Stimulated activated CD8-positive, alpha-beta memory T cell treated with anti-CD3 and anti-CD28 coated beads, Interleukin-2, amount 100 ng/mL, for 48 hours (primary cell): ENCODE data around the gene PKP2.
"Not testable (repeated sequence)": the region's sequence is repeated elsewhere in the genome, so short reads cannot be mapped to it uniquely, and the experiment has no call there.

Experiments
- DNase-seq, 2 donors: peaks; one replicate each; pipeline ENCODE4 v3.0.0-alpha.2; 2020; ENCODE audit warnings: low read depth in 2 of 2

Gene PKP2

DNA sequence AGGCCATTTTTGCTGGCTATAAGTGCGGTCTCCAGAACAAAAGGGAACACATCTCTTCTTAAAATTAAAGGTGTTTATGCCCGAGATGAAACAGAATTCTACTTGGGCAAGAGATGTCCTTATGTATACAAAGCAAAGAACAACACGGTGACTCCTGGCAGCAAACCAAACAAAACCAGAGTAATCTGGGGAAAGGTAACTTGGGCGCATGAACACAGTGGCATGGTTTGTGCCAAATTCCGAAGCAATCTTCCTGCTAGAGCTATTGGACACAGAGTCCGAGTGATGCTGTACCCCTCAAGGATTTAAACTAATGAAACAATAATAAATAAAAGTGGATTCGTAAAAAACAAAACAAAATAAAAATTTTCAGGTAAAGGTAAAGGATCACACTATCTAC lies 33.4 kb downstream of the PKP2 start:
- DNase-seq, result no peak

DNA sequence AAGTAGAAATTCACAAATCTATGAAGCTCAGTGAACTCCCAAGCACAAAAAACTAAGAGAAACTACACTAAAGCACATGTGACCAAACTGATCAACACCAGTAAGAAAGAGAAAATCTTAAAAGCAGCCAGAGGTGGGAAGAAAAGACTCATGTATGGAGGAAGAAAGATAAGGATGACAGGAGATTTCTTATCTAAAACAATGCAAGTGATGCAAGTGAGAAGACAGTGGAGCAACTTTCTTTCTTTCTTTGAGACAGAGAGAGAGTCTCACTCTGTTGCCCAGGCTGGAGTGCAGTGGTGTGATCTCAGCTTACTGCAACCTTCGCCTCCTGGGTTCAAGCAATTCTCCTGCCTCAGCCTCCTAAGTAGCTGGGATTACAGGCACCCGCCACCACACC lies 34.9 kb downstream of the PKP2 start:
- DNase-seq, result not testable (repeated sequence)

DNA sequence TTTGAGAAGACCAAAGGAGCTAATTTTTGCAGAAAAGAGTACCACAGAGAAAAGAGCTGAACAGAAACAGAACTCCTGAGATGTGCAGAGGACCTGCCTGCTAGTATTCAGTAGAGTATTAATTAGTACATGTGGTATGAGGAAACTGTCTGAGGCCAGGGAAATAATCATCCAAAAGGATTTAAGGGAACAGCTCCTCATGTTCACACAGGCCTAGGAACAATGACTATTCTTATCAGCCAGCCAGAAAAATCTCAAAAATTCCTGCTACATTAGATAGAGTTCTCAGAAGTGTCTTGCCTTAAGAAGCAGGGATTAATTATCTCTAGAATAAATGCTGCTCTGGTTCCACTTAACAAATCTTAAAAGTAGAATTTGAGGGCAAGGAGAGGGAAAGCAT lies 36.4 kb downstream of the PKP2 start:
- no peak for DNase-seq

DNA sequence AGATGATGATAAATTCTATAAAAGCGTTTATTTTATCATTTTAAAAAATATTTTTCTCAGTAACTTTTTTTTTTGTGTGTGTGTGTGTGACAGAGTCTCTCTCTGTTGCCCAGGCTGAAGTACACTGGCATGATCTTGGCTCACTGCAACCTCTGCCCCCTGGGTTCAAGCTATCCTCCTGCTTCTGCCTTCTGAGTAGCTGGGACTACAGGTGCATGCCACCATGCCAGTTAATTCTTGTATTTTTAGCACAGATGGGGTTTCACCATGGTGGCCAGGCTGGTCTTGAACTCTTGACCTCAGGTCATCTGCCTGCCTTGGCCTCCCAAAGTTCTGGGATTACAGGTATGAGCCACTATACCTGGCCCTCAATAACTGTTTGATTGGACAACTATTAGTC lies 37.2 kb downstream of the PKP2 start:
- DNase-seq, result no peak

GRCh38 chr12:32854716-32855115 lies 41.9 kb downstream of the PKP2 start:
- DNase-seq, result no peak

DNA sequence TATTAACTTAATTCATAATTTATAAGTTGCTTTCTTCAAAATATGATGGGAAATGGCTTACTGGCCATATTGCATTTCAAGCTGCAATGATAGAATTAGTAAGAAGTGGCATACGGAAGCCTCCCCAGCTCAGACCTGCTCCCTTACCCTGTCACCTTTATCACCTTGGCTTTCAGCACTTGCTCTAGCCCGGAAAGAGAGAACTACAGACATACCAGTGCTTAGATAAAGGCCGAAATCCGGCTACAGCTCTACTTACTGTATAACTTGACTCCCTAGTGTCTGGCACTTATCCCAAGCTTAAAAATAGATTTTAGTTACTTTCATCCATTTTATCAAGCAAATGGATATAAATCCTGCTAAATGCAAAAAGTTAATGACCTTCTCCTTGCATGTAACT lies 42.5 kb downstream of the PKP2 start:
- no peak for DNase-seq

DNA sequence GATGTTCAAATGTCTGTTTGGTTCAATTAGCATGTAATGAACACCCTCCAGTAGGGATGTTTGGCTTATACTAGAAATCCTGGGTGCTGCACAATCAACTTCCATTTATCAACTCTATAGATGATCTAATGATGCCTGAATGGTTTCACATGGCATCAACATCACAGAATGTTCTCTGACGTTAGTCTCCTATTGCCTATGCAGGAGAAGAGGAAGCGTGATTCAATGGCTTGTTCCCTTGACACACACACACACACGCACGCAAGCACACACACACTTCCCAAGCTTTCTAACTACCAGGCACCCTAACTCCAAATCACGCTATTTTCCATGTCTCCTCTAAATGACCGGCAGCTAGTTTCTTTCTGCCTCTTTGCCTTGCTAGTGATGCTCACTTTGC lies 49.3 kb downstream of the PKP2 start:
- DNase-seq, result no peak

- no peak for DNase-seq
These were observed 50.5 kb downstream of the PKP2 start for GRCh38 chr12:32846053-32846452.

- DNase-seq, result no peak
These were observed 53.0 kb downstream of the PKP2 start for GRCh38 chr12:32843528-32844095.

DNA sequence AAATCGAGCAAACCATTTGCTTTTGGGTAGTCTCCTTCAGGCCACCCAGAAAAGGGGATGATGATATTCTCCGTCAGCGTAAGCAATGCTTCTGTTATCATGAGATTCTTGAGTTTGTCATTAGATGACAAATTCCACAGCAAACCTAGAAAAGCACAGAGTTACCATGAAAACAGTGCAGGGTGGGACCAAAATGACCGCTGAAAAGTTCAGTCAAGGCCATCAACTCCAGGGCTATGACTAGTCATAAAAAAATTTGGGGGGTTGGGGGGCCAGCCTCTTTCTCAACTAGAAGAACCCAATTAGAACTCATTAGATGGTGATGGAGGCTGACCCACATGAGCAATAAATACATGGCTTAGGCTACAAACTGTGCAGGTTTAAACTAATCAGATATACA lies 55.5 kb downstream of the PKP2 start:
- no peak for DNase-seq

GRCh38 chr12:32839828-32840227 lies 56.7 kb downstream of the PKP2 start:
- no peak for DNase-seq

DNA sequence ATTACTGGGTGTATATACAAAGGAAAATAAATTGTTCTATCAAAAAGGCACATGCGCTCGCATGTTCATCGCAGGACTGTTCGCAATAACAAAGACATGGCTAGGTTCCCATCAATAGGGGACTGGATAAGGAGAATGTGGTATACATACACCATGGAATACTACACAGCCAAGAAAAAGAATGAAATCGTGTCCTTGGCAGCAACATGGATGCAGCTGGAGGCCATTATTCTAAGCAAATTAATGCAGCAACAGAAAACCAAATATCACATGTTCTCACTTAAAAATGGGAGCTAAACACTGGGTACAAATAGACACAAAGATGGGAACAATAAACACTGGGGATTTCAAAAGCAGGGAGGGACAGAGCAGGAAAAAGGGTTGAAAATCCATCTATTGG lies 58.6 kb downstream of the PKP2 start:
- DNase-seq, result no peak

DNA sequence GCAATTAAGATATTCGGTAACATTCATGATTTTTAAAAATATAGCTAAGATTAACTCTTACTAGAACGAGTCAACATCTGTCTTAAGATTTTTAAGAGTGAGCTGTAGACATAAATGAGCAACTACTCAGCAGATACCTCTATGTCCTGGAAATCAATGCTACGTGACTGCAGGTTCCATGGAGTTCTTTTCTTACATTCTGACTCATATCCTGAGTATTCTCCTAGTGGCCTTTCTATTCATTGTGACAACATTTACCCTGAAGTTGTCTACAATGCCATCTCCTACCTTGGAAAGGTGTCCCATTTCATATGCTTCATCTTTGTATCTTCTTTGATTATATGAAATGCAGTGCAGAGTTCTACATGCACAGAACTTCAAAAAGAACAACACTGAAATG lies 59.9 kb downstream of the PKP2 start:
- DNase-seq, result no peak

GRCh38 chr12:32834122-32834521 lies 62.5 kb downstream of the PKP2 start:
- no peak for DNase-seq

- no peak for DNase-seq
These were observed 68.0 kb downstream of the PKP2 start for GRCh38 chr12:32828552-32828951.

- DNase-seq, result no peak
These were observed 68.5 kb downstream of the PKP2 start for GRCh38 chr12:32828120-32828519.

- no peak for DNase-seq
These were observed 69.7 kb downstream of the PKP2 start for GRCh38 chr12:32826807-32827412.

DNA sequence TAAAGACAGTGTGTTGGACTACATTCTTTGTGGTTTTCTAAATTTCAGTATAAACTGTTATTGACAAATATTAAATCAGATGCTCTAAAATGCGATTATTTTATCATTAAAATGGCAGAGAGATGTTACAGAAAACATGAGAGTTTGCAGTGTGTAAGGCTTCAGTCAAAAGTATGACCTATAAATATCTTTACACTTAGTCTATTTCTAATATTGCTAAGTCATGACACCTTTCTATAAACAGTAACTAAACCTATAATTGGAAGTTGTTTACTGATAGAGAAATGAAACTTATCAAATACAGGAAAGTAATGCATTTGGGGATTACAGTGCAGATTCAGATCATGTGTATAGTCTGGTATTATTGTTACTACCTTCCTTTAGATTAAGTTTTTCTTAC lies 72.0 kb downstream of the PKP2 start:
- no peak for DNase-seq

GRCh38 chr12:32822344-32822743 lies 74.2 kb downstream of the PKP2 start:
- no peak for DNase-seq

DNA sequence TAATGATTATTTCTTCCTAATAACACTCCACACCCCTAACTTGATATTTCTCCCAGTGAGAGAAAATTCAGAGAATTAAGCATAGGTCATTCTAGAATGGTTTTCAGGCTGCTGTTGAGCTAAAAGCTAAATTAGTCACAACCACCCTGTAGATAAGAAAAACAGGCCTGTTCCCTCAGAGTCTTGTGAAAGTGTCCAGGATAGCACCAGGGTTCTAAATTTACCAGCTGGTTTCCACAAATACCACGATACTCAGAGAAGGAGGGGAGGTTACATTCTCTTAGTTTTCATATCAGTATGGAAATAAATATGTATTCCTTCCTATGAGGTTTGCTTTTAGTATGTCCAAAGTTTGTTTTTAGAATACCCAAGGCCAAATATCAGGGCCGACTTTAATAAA lies 74.9 kb downstream of the PKP2 start:
- no peak for DNase-seq

DNA sequence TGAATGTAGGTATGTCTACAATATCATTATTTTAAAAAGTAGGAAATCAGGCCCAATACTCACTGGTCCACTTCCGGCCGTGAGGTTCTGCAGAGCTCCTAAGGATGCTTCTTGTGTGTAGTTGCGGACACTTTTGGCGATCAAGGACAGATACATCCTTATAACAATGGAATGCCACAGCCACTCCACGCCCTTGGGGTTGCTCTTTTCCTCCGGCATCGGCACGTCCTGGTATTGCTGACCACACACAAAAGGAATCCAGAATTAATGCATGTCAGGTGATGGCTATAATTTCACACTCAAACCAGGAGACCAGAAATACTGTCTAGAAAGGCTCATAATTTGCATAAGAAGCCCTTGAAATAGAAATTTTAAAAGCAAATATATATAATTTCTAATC lies 75.3 kb downstream of the PKP2 start:
- no peak for DNase-seq

DNA sequence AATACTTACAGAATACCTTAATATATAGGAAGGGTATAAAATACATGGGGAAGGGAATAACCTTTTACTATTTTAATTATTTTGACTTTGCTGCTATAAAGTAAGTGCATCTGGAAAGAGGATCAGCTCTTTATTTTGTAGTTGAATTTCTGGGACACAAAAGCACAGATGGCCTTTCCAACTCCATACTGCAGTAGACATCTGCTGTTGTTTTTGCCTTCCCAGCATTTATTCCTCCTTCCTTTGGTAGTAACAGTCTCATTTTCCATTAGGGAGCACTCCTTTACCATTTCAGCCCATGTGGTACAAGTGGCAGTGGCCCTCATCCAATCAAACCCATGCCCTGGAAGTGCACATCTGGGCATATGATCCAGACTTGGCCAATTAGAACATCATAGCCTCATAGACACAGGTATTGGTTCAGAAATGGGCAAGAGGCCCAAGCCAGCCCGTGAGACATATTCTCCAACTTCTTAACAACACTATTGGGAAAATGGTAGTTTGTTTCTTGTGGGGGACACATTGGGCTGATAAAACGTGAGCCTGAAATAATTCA lies 76.1 kb downstream of the PKP2 start:
- no peak for DNase-seq

DNA sequence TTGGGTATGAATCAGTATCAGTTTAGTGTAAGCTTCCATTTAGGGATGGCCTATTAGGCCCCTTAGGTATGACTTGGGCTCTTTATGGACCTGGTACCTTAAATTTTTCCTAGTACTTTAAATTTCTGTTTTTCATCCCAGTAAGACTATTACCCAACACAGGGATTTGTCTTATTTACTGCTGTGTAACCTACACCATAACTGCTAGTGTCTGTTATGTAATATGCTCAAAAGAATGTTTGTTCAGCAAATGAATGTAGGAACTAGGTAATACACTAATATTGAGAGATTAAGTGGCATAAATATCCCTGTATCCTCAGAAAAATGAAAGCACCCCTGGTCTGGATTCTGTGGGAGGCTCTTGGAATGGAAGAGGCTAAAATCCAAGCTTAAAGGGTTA lies 77.2 kb downstream of the PKP2 start:
- DNase-seq, result no peak
